HEK293T (cell line): ENCODE results near the gene NRP2.

Experiments used
- ARNT ChIP-seq: fragments of 450-650 bp; IDR thresholded peaks from 2 replicates; pipeline ENCODE4 v1.6.1; 2017; ENCODE audit warnings: mild to moderate bottlenecking
- BHLHE40 ChIP-seq: fragments of 450-650 bp; IDR thresholded peaks from 2 replicates; pipeline ENCODE4 v1.6.1; 2016; ENCODE audit warnings: mild to moderate bottlenecking, moderate library complexity, borderline replicate concordance
- CTBP1 ChIP-seq: fragments of 450-650 bp; IDR thresholded peaks from 2 replicates; pipeline ENCODE4 v1.6.1; 2016; ENCODE audit warnings: borderline replicate concordance
- ELF4 ChIP-seq: fragments of 450-650 bp; IDR thresholded peaks from 2 replicates; pipeline ENCODE4 v1.6.1; 2017; ENCODE audit warnings: antibody characterized with exemption
- FOXA1 ChIP-seq: fragments of 450-650 bp; IDR thresholded peaks from 2 replicates; pipeline ENCODE4 v1.6.1; 2016; ENCODE audit warnings: mild to moderate bottlenecking
- FOXK2 ChIP-seq: fragments of 450-650 bp; IDR thresholded peaks from 2 replicates; pipeline ENCODE4 v1.6.1; 2016; ENCODE audit warnings: mild to moderate bottlenecking
- FOXM1 ChIP-seq: fragments of 450-650 bp; IDR thresholded peaks from 2 replicates; pipeline ENCODE4 v1.6.1; 2017; ENCODE audit warnings: mild to moderate bottlenecking, borderline replicate concordance
- L3MBTL2 ChIP-seq: fragments of 450-650 bp; conservative IDR thresholded peaks from 2 replicates; pipeline ENCODE4 v1.6.1; 2016; ENCODE audit warnings: mild to moderate bottlenecking
- LEF1 ChIP-seq: fragments of 450-650 bp; IDR thresholded peaks from 2 replicates; pipeline ENCODE4 v1.6.1; 2017; ENCODE audit warnings: mild to moderate bottlenecking, borderline replicate concordance
- NFRKB ChIP-seq: fragments of 450-650 bp; IDR thresholded peaks from 2 replicates; pipeline ENCODE4 v1.6.1; 2016; ENCODE audit warnings: mild to moderate bottlenecking, moderate library complexity
- SP1 ChIP-seq: fragments of 450-650 bp; IDR thresholded peaks from 2 replicates; pipeline ENCODE4 v1.6.1; 2017
- SUZ12 ChIP-seq: fragments of 450-650 bp; IDR thresholded peaks from 2 replicates; pipeline ENCODE4 v1.6.1; 2016; ENCODE audit warnings: mild to moderate bottlenecking
- TARDBP ChIP-seq: fragments of 450-650 bp; IDR thresholded peaks from 2 replicates; pipeline ENCODE4 v1.6.1; 2016

GRCh38 chr2:205750797-205751196 is 68.5 kb downstream of the NRP2 start:
- no peak for TF ChIP-seq SP1
- no peak for TF ChIP-seq FOXK2
- TF ChIP-seq TARDBP: no peak
- TF ChIP-seq SUZ12: no peak
- TF ChIP-seq ELF4: no peak
- TF ChIP-seq FOXM1: no peak
- TF ChIP-seq NFRKB: no peak
- TF ChIP-seq L3MBTL2: no peak
- TF ChIP-seq BHLHE40: no peak
- TF ChIP-seq ARNT: no peak
- TF ChIP-seq LEF1: no peak
- no peak for TF ChIP-seq CTBP1
- TF ChIP-seq FOXA1: no peak
